ENCODE data around the gene ALPI. TPM values are rescaled to one million over a fixed set of nuclear protein-coding genes. Genes with fewer than 3 reads are reported as not detected.
A peak's percentile ranks its signal among the peaks of the same experiment; 100 is the strongest.

Gene ALPI
- total and polyA plus RNA-seq, 9 of the 15 experiments (the other 6 are each of a cell fraction or from before 2014, with no cell fraction given) = not detected

DNA sequence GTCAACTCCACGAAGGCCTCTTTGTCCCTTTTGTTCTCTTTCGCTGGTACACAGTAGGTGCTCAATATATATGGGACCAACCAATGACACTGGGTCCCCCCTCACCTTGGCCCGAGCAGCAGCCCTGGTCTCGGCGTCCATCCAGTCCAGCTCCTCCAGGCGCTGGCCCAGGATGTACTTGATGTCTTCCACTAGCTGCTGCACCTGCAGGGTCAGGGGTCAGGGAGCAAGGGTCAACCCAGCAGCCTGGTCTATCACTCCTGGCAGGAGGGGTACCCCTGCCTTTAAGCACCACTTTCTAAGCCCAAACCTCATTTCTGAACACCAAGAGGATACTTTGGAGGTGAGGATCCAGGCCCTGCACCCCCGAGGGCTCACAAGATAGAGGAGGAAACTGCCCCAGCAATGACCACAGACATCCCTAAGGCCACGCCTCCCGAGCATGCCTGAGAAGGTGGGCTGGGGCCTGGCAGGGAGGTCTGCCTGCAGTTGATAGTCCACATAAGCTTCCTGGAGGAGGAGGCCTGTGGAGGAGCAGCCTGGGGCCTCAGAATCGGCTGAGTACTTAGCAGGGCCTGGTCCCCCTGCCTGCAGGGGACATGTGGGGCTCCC, 27.5 kb downstream of the ALPI start:
- Histone ChIP-seq H3K79me2 (ENCODE audit: control insufficient read depth, insufficient read depth, low read length) (no peaks in the 10 kb centered on the region), H3K36me3 (ENCODE audit: control insufficient read depth, insufficient read depth, low read length) (no peaks in the 10 kb centered on the region), H3K27ac (ENCODE audit: extremely low read depth, low read depth, low read length) (no peak overlapping the region), H3K4me3 (no peak overlapping the region), H3K9me3 (replicated peaks; ENCODE audit: control insufficient read depth, insufficient read depth, low read depth, low read length) (no peaks in the 10 kb centered on the region), H3K9ac (ENCODE audit: insufficient read depth in 1 of 2, low read depth in 2 of 2, low read length in 2 of 2) (no peak overlapping the region), H3K4me2 (ENCODE audit: insufficient read depth, low read length) (no peak overlapping the region), H4K20me1 (replicated peaks; ENCODE audit: control insufficient read depth, insufficient read depth, low read length) (no peaks in the 10 kb centered on the region), H2AFZ (ENCODE audit: low read depth, low read length) (no peak overlapping the region), H3K4me1 (replicated peaks in 1 of 2; ENCODE audit: control insufficient read depth in 2 of 2, insufficient read depth in 2 of 2, low read length in 2 of 2) (peaks cover 0 to 3% of the 10 kb centered on the region in 2 experiments; a peak in 1 of 5 replicates), H3K27me3 (ENCODE audit: control insufficient read depth in 2 of 2, insufficient read depth in 2 of 2, low read length in 2 of 2) (peaks cover 0 to 9% of the 10 kb centered on the region in 2 experiments; a peak in 3 of 5 replicates), H3K9me1 (ENCODE audit: control insufficient read depth, insufficient read depth, low read length) (no peaks in the 10 kb centered on the region)
- BruUV-seq (replicated peaks) = no TSS peak
- ATAC-seq (no peak), FAIRE-seq (no peak), DNase-seq (ENCODE audit: extremely low read depth in 1 of 4, low spot score in 3 of 4) (no peak)
- TF ChIP-seq SIX5 (IDR thresholded peaks at IDR 0.05; ENCODE audit: borderline replicate concordance in 1 of 2, insufficient read depth in 1 of 2, low read depth in 1 of 2, low read length in 2 of 2) (no peak), EP300 (IDR thresholded peaks at IDR 0.05; ENCODE audit: low read length) (no peak), TFAM (CRISPR knock-in tag; conservative IDR thresholded peaks at IDR 0.05) (no peak), SFPQ (IDR thresholded peaks at IDR 0.05; ENCODE audit: low read depth, low read length) (no peak), PTBP1 (IDR thresholded peaks at IDR 0.05; ENCODE audit: low read depth, low read length) (no peak), ESRRA (IDR thresholded peaks at IDR 0.05; ENCODE audit: borderline replicate concordance, low read depth) (no peak), SOX6 (IDR thresholded peaks at IDR 0.05) (no peak), SMARCA4 (IDR thresholded peaks at IDR 0.05) (no peak), NR2C2 (CRISPR knock-in tag; IDR thresholded peaks at IDR 0.05) (no peak), NR2C2 (tag; IDR thresholded peaks at IDR 0.05) (peak; percentile 71), HIVEP1 (CRISPR knock-in tag; IDR thresholded peaks at IDR 0.05) (no peak), NR2C1 (IDR thresholded peaks at IDR 0.05) (peak; percentile 84), NR2C1 (tag; IDR thresholded peaks at IDR 0.05) (peak; percentile 85), CREB5 (CRISPR knock-in tag; IDR thresholded peaks at IDR 0.05) (no peak), SPI1 (IDR thresholded peaks at IDR 0.05; ENCODE audit: borderline replicate concordance, low read depth, low read length) (no peak), JUNB (CRISPR knock-in tag; conservative IDR thresholded peaks at IDR 0.05) (no peak), TAF1 (IDR thresholded peaks at IDR 0.05; ENCODE audit: control insufficient read depth, extremely low read depth, insufficient read depth, low read length, severe bottlenecking) (no peak)
- ChIA-PET CTCF (ENCODE audit: low intra/inter-chr PET ratio) (no interaction called here), POLR2A (no interaction called here)
- in situ Hi-C loops (cut with MboI) = no loop called here
- 3% methylated on average over 6 of the region's 10 CpGs for WGBS (ENCODE audit: insufficient coverage, low coverage, missing lambda C conversion rate)
- intact Hi-C loops (cut with micrococcal nuclease) = no loop called here

Measured in K562 (cell line).